CD1c-positive myeloid dendritic cell (primary cell): ENCODE data around the gene GRIN1.

Source experiments
- DNase-seq: peaks from one replicate; pipeline ENCODE4 v3.0.0-alpha.2; 2016; ENCODE audit errors: extremely low spot score

GRIN1 gene

DNA sequence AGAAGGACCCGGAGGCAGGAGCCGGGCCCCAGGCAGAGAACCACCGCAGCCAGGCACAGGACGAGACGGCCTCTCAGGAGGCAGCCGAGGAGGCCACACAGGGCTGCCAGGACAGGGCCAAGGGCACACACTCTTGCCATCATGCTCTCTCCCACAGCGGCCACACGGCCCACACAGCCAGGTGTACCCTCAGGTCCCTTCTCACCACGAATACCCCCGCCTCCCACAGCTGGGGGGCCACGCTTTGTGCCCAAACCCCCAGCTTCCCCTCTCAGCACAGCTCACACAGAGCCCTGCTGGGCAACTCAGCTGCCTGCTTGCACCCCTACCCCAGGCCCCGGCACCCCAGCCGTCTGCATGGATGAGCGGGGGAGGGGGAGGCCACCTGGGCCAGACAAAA, 54.8 kb downstream of the GRIN1 start:
- DNase-seq, result no peak

- no peak for DNase-seq
These were observed 55.4 kb downstream of the GRIN1 start for GRCh38 chr9:137194388-137194787.

- DNase-seq, result no peak
These were observed 56.0 kb downstream of the GRIN1 start for GRCh38 chr9:137194909-137195308.

DNA sequence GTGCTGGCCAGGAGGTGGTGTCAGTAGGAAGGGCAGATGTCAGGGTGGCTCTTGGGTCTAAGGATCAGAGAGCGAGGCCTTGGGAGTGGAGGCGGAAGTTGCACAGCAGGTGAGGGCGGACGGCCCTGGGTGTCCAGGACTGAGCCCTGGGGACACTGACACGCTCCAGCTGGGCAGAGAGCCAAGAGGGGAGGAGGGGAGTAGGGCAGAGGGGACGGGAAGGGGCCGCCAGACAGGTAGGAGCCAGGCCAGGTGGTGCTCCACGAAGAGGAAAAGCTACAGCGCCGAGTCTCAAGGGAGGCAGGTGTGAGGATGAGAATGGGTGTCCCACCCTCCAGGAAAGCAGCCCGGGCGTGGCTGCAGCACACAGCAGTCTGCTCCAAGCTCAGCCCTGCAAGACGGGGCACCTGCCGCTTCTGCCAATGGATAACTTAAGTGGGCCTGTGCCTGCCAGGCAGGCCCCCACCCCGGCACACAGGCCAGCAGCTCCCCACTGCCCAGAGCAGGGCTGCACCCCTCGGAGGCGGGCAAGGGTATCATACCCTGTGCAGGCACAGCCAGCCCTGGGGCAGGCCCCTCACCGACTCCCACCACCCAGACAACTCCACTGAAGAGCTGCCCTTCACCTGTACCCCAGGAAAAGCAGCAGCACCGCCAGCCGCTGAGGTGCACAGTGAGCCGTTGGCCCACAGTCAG, 56.7 kb downstream of the GRIN1 start:
- no peak for DNase-seq

GRCh38 chr9:137198051-137198901, 59.3 kb downstream of the GRIN1 start:
- no peak for DNase-seq

GRCh38 chr9:137198902-137199283, 59.9 kb downstream of the GRIN1 start:
- DNase-seq, result no peak

GRCh38 chr9:137199411-137200121, 60.6 kb downstream of the GRIN1 start:
- no peak for DNase-seq

- DNase-seq, result peak; percentile 99
These were observed 61.6 kb downstream of the GRIN1 start, which contains the start of gene TPRN for GRCh38 chr9:137200311-137201204. Gene TPRN (minus strand): TSS chr9:137200741. CDS start chr9:137200711, 30 bp downstream.

GRCh38 chr9:137201205-137201868, 62.4 kb downstream of the GRIN1 start:
- DNase-seq, result no peak

GRCh38 chr9:137202966-137203365, 64.0 kb downstream of the GRIN1 start:
- DNase-seq, result no peak

DNA sequence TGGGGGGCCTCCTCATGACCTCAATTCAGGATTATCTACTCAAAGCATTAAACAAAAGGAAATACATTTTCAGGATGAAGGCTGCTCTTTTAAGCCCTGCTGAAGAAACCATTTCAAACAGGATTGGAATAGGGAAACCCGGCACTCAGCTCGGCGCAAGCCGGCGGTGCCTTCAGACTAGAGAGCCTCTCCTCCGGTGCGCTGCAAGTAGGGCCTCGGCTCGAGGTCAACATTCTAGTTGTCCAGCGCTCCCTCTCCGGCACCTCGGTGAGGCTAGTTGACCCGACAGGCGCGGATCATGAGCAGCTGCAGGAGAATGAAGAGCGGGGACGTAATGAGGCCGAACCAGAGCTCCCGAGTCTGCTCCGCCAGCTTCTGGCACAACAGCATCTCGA, 65.8 kb downstream of the GRIN1 start:
- no peak for DNase-seq

DNA sequence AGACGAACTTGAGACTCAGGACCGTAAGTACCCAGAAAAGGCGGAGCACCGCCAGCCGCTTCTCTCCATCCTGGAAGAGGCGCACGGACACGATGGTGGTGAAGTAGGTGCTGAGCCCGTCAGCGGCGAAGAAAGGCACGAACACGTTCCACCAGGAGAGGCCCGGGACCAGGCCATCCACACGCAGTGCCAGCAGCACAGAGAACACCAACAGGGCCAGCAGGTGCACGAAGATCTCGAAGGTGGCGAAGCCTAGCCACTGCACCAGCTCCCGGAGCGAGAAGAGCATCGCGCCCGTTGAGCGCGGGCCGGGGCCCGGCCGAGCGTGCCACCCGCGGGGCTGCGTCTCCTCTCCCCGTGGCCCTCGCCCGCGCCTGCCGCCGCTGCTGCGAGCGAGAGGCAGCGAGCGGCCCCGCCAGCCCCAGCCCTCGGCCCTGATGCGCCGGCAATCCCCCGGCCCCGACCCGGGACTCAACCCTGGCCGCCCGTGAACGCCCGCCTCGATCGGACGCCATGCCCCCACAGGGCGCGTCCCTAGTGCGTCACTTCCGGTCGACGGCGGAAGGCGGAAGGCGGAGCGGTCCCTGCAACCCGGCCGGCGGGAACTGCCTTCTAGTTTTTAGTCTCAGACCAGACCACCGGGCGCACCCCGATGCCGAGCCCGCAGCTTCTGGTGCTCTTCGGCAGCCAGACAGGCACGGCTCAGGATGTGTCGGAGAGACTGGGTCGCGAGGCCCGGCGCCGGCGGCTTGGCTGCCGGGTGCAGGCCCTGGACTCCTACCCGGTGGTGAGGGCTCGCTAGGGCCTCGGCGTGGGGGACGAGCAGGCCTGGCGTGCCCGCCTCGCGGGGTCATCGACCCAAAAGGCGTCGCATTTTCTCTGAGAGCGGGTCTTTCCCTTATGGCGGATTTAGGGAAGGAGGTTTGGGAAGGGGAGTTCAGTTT, 66.4 kb downstream of the GRIN1 start, which contains the start of the genes NDOR1 and TMEM203:
TSS of gene NDOR1 (plus strand) at position 575 of the 944 bp plus-strand sequence. CDS start at position 653, 78 bp downstream.
TSS of gene TMEM203 (minus strand) at position 523 of the 944 bp plus-strand sequence. CDS start at position 289, 234 bp downstream.
- DNase-seq, result peak; percentile 96

DNA sequence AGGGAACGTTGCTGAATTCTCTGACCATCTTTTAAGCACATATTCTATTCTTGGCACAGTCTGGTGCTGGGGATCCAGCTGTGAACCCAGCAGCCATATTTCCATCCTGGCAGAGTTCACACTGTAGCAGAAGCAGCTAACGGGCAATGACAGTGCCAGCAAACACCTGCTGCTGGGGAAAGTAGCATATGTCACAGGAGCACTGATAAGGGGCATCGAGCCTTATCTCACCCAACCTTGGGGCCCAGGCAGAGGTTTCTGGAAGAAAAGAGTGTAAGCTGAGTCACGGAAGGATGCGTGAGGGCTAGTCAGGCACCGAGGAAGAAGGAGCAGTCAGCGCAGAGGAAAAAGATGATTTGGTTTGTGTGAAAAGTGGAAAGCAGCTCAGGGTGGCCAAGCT, 67.6 kb downstream of the GRIN1 start:
- no peak for DNase-seq

DNA sequence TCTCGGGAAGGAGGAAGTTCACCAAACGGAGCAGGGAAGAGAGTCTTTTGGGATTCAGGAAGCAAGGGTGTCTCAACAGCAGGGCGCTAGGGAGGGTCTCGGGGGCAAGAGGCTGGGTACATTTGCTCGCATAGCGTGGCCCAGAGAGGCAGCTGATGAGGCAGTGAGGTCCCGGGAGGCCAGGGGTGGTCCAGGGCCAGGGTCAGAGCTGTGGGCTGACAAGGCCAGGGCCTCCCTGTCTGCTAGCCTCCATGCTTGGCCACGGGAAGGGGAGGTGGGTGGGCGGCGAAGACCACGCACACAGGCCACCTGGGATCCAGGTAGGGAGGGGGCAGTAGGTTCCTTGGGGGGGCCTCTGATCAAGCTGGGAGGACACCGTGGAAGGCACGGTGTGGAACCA, 72.6 kb downstream of the GRIN1 start:
- DNase-seq, result no peak

DNA sequence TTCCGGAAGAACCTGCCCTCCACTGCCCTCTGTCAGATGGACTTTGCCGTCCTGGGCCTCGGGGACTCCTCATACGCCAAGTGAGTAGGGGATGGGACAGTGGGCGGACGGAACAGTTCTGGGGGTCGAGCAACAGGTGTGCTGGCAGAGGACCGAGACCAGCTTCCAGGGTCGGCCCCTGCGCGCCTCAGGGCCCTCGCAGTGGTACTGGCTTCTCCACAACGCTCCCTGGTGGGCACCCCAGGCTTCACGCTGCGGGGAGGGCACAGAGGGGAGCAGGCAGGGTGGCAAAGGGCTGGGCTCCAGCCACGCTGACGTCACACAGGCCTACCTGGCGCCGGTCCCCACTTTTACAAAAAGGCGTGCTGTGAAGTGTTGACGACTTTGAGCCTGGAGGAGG, 73.6 kb downstream of the GRIN1 start:
- DNase-seq, result no peak

GRCh38 chr9:137213160-137214060, 74.5 kb downstream of the GRIN1 start:
- DNase-seq, result no peak

DNA sequence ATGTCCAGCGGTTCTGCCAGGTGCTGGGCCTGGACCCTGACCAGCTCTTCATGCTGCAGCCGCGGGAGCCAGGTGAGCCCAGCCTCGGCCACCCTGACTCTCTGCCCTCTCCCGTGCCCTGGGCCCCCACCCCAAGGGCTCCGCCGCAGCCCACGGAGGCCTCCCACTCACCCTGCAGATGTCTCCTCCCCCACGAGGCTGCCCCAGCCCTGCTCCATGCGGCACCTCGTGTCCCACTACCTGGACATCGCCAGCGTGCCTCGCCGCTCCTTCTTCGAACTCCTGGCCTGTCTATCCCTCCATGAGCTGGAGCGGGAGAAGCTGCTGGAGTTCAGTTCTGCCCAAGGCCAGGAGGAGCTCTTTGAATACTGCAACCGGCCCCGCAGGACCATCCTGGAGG, 75.7 kb downstream of the GRIN1 start:
- DNase-seq, result no peak

DNA sequence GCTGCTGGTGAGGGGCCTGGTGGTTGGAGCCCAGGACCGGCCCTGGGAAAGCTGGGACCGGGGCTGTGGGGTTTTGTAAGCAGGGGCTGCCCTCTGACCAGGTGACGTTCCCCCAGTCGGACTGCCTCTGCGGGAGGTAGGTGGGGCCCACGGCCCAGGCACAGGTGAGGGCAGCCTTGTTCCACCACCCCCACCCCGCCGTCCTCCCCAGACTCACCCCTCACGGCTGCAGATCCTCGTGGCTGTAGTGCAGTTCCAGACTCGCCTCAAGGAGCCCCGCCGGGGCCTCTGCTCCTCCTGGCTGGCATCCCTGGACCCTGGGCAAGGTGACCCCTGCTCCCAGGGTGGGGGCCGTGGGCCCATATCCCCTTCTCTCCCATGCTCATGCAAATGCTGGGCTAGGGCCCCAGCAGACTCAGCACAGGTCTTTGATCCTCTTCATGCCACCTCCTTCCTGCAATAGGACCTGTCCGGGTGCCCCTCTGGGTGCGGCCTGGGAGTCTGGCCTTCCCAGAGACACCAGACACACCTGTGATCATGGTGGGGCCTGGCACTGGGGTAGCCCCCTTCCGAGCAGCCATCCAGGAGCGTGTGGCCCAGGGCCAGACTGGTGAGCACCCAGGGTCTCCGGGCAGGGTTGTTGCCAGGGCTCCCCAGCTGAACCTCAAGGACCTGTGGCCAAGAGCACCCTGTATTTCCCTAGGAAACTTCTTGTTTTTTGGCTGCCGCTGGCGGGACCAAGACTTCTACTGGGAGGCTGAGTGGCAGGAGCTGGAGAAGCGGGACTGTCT, 76.4 kb downstream of the GRIN1 start:
- DNase-seq, result no peak
